ENCODE results near the gene GBA3. TPM values are rescaled to one million over a fixed set of nuclear protein-coding genes. Genes with fewer than 3 reads are reported as not detected.

The GBA3 gene
- total RNA-seq, 1 experiment from 2014 or later, result not detected

DNA sequence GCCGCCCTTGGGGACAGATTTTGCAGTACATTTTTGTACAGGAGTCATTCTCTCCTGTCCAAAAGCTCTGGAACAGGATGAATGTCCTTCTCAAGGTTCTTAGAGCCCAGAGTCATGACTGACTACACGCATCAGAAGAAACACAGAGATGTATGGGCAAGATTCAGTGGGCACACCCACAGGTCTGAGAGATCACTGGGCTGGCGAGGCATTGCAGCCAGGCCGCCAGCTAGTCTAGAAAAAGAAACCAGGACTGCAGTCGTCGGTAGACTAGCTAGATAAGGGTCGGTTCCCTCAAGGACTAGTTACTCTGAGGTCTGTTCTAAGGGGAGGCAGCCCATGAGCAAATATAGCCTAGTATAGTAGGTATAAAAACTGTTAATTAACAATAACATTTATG, 19.8 kb downstream of the GBA3 start:
- Histone ChIP-seq H3K4me2 (ENCODE audit: low read length) (no peak overlapping the region), H3K27me3 (ENCODE audit: insufficient read depth, low read length) (no peaks in the 10 kb centered on the region), H3K79me2 (ENCODE audit: insufficient read depth, low read length) (no peaks in the 10 kb centered on the region), H4K20me1 (ENCODE audit: insufficient read depth) (no peaks in the 10 kb centered on the region), H3K9ac (ENCODE audit: low read length) (no peak overlapping the region), H2AFZ (ENCODE audit: low read depth, low read length, poor library complexity, severe bottlenecking) (no peak overlapping the region), H3K9me2 (ENCODE audit: insufficient read depth) (no peaks in the 10 kb centered on the region), H3K4me3 (replicated peaks in 1 of 2; ENCODE audit: low read depth in 1 of 2, low read length in 2 of 2) (no peak overlapping the region), H3K4me1 (ENCODE audit: control insufficient read depth in 1 of 2, insufficient read depth in 2 of 2, low read length in 2 of 2) (no peaks in the 10 kb centered on the region), H3K36me3 (ENCODE audit: control insufficient read depth in 1 of 2, insufficient read depth in 2 of 2, low read length in 2 of 2) (no peaks in the 10 kb centered on the region), H3K27ac (ENCODE audit: low read depth, low read length) (no peak overlapping the region), H3K9me3 (ENCODE audit: control insufficient read depth in 1 of 2, insufficient read depth in 1 of 2, low read depth in 1 of 2, low read length in 2 of 2) (no peaks in the 10 kb centered on the region)
- CTCF ChIA-PET, result no interaction called here
- intact Hi-C loops (cut with micrococcal nuclease), result no loop called here
- DNase-seq (ENCODE audit: low read depth, low spot score) (no peak), ATAC-seq (no peak)
- TF ChIP-seq EGR1 (IDR thresholded peaks at IDR 0.05; ENCODE audit: low read depth), result no peak
- no peak for TF ChIP-seq TCF7L2 (IDR thresholded peaks at IDR 0.05; ENCODE audit: borderline replicate concordance, extremely low read depth, insufficient read depth, insufficient read length)
- no peak for TF ChIP-seq EZH2 (IDR thresholded peaks at IDR 0.05)
- no peak for TF ChIP-seq FOSL1 (IDR thresholded peaks at IDR 0.05; ENCODE audit: low read depth)
- TF ChIP-seq, protein P1, sequence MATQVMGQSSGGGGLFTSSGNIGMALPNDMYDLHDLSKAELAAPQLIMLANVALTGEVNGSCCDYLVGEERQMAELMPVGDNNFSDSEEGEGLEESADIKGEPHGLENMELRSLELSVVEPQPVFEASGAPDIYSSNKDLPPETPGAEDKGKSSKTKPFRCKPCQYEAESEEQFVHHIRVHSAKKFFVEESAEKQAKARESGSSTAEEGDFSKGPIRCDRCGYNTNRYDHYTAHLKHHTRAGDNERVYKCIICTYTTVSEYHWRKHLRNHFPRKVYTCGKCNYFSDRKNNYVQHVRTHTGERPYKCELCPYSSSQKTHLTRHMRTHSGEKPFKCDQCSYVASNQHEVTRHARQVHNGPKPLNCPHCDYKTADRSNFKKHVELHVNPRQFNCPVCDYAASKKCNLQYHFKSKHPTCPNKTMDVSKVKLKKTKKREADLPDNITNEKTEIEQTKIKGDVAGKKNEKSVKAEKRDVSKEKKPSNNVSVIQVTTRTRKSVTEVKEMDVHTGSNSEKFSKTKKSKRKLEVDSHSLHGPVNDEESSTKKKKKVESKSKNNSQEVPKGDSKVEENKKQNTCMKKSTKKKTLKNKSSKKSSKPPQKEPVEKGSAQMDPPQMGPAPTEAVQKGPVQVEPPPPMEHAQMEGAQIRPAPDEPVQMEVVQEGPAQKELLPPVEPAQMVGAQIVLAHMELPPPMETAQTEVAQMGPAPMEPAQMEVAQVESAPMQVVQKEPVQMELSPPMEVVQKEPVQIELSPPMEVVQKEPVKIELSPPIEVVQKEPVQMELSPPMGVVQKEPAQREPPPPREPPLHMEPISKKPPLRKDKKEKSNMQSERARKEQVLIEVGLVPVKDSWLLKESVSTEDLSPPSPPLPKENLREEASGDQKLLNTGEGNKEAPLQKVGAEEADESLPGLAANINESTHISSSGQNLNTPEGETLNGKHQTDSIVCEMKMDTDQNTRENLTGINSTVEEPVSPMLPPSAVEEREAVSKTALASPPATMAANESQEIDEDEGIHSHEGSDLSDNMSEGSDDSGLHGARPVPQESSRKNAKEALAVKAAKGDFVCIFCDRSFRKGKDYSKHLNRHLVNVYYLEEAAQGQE (IDR thresholded peaks at IDR 0.05; ENCODE audit: low read depth), result no peak
- no peak for TF ChIP-seq POLR2A (IDR thresholded peaks at IDR 0.05; ENCODE audit: borderline replicate concordance, extremely low read depth, insufficient read depth, insufficient read length)
- TF ChIP-seq SP1 (IDR thresholded peaks at IDR 0.05; ENCODE audit: low read depth), result no peak
- TF ChIP-seq SIN3A (IDR thresholded peaks at IDR 0.05; ENCODE audit: low read depth), result no peak
- RAD21 ChIA-PET (ENCODE audit: low non-redundant PET in 1 of 2, low total read pairs in 2 of 2, uncharacterized antibody in 2 of 2, unreplicated experiment in 2 of 2), result no interaction called here
- BruUV-seq (replicated peaks), result no TSS peak
- POLR2A ChIA-PET, result no interaction called here

GRCh38 chr4:22713841-22714240, 21.1 kb downstream of the GBA3 start:
- intact Hi-C loops (cut with micrococcal nuclease), result no loop called here
- no peak for TF ChIP-seq EGR1 (IDR thresholded peaks at IDR 0.05; ENCODE audit: low read depth)
- TF ChIP-seq, protein P2, sequence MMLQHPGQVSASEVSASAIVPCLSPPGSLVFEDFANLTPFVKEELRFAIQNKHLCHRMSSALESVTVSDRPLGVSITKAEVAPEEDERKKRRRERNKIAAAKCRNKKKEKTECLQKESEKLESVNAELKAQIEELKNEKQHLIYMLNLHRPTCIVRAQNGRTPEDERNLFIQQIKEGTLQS (IDR thresholded peaks at IDR 0.05), result no peak
- TF ChIP-seq EZH2 (IDR thresholded peaks at IDR 0.05), result no peak
- TF ChIP-seq CEBPB (IDR thresholded peaks at IDR 0.05; ENCODE audit: low read depth), result no peak
- TF ChIP-seq, protein P1 (IDR thresholded peaks at IDR 0.05; ENCODE audit: low read depth), result no peak
- no peak for TF ChIP-seq EZH2phosphoT487 (IDR thresholded peaks at IDR 0.05; ENCODE audit: borderline replicate concordance)
- TF ChIP-seq SRF (IDR thresholded peaks at IDR 0.05; ENCODE audit: low read depth), result no peak
- TF ChIP-seq YY1 (IDR thresholded peaks at IDR 0.05; ENCODE audit: extremely low read depth, insufficient replicate concordance, low read depth, low read length), result no peak
- no peak for TF ChIP-seq TCF7L2 (IDR thresholded peaks at IDR 0.05; ENCODE audit: borderline replicate concordance, extremely low read depth, insufficient read depth, insufficient read length)
- TF ChIP-seq SP1 (IDR thresholded peaks at IDR 0.05; ENCODE audit: low read depth), result no peak
- TF ChIP-seq RAD21 (IDR thresholded peaks at IDR 0.05; ENCODE audit: low read depth), result no peak

More at GRCh38 chr4:22713841-22714240, 21.1 kb downstream of the GBA3 start:
- no peaks in the 10 kb centered on the region for H3K9me2 ChIP-seq (ENCODE audit: insufficient read depth)
- no peaks in the 10 kb centered on the region for H3K79me2 ChIP-seq (ENCODE audit: insufficient read depth, low read length)
- no peaks in the 10 kb centered on the region for H3K9me3 ChIP-seq (ENCODE audit: control insufficient read depth in 1 of 2, insufficient read depth in 1 of 2, low read depth in 1 of 2, low read length in 2 of 2)
- ChIA-PET CTCF (no interaction called here), RAD21 (ENCODE audit: low non-redundant PET in 1 of 2, low total read pairs in 2 of 2, uncharacterized antibody in 2 of 2, unreplicated experiment in 2 of 2) (no interaction called here), POLR2A (no interaction called here)
- BruUV-seq (replicated peaks), result no TSS peak
- H3K27ac ChIP-seq (ENCODE audit: low read depth, low read length), result no peak overlapping the region
- ATAC-seq (no peak), DNase-seq (ENCODE audit: low read depth, low spot score) (no peak)
- no peak overlapping the region for H3K4me2 ChIP-seq (ENCODE audit: low read length)
- H3K4me3 ChIP-seq (replicated peaks in 1 of 2; ENCODE audit: low read depth in 1 of 2, low read length in 2 of 2), result no peak overlapping the region
- H3K27me3 ChIP-seq (ENCODE audit: insufficient read depth, low read length), result no peaks in the 10 kb centered on the region
- H3K36me3 ChIP-seq (ENCODE audit: control insufficient read depth in 1 of 2, insufficient read depth in 2 of 2, low read length in 2 of 2), result no peaks in the 10 kb centered on the region
- H2AFZ ChIP-seq (ENCODE audit: low read depth, low read length, poor library complexity, severe bottlenecking), result no peak overlapping the region
- no peaks in the 10 kb centered on the region for H3K4me1 ChIP-seq (ENCODE audit: control insufficient read depth in 1 of 2, insufficient read depth in 2 of 2, low read length in 2 of 2)
- H4K20me1 ChIP-seq (ENCODE audit: insufficient read depth), result no peaks in the 10 kb centered on the region
- H3K9ac ChIP-seq (ENCODE audit: low read length), result no peak overlapping the region
